HG02943 (cell line): Measurements from ENCODE around the gene ASTN2.

Source experiments
- ATAC-seq: cut with Tn5 transposase; IDR thresholded peaks from one replicate; pipeline ENCODE4 v1.9.1; 2021; ENCODE audit warnings: mild to moderate bottlenecking, low read depth, moderate library complexity; ENCODE audit not compliant: unreplicated experiment

Gene ASTN2

DNA sequence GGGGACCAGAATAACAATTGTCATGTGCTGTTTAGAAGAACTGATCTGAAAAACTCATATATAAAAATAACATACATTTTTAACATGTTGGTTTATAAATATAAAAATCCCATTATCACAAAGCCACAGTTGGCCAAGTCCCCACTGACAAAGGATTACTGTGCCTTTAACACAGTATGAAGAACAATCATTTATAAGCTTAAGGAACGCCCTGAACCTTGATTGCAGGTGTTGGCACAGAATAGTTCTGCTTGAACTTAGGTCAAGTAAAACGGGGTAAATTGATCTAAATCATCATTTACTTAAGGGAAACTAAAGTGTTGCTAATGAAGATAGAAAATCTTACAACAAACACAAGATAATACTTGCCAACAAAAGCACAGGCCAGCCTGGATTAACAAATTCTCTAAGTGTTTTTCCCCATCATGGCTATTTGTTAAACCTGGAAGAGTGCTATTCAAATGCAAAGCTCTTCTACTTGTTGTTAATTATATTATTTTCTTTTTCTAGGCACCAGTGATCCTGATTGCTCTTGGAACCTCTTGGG lies 46.1 kb downstream of the ASTN2 start:
- no peak for ATAC-seq

DNA sequence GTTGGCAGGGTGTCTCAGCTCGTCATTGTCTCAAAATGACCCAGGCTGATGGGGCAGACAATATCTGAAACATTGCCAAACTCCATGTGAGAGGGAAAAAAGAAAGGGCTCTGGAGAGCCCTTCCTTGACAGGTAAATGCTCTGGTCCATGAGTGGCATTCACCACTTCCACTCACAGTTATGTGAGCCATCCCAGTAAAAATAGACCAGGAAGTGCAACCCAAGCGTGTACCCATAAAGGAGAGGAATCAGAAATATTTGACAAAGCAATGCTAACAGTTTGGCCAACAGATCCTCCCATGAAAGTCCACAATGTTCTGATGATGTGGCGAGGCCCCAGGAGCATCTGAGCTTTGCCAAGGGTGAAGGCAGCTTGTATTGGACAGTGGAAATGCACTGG lies 49.4 kb downstream of the ASTN2 start:
- no peak for ATAC-seq

GRCh38 chr9:117363006-117363405 lies 51.9 kb downstream of the ASTN2 start:
- ATAC-seq: no peak

GRCh38 chr9:117359910-117360309 lies 54.9 kb downstream of the ASTN2 start:
- no peak for ATAC-seq

- no peak for ATAC-seq
Observed at GRCh38 chr9:117355542-117355941, 59.3 kb downstream of the ASTN2 start.

DNA sequence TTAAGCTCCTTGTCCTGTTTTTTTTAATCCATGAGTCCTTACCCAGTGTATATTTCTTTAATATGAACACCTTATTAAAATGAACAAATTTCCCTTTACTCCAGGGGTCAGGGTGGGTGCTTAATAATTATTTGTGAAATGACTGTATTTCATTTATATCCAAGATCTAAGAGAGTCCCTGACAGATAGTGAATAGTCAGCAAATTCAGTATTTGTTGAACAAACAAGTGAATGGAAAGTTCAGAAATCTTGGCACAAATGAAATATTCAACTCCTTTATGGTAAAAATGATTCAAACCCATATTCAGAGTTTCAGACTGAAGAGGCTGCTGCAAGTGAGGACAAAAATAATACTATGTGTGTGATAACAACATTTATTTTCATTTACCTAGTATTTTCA lies 59.9 kb downstream of the ASTN2 start:
- ATAC-seq: no peak

DNA sequence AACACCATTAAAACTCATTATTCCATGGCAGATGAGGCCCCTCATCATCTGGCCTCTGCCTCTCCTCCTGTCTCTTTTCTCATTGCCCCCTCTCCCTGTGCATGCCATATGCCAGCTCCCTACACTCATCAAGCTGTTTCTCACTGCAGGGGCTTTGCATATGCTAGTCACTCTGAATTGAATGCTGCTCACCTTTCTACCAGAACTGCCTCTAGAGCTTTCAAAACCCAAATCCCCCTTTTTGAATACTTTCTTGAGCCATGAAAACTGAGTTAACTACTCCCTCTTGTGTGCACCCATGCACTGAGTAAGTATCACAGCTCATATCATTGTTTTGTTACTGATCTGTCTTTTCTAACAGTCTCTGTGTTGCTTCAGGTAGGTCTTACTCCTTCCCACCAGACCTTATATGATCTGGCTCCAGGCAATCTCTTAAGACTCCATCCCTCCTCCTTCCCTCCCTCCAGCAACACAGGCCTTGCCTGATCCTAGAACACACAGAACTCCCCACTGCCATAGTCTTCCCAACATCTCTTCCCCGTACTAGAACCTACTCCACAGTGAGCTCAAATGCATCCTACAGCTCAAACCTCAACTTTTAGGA lies 60.5 kb downstream of the ASTN2 start:
- ATAC-seq: no peak

DNA sequence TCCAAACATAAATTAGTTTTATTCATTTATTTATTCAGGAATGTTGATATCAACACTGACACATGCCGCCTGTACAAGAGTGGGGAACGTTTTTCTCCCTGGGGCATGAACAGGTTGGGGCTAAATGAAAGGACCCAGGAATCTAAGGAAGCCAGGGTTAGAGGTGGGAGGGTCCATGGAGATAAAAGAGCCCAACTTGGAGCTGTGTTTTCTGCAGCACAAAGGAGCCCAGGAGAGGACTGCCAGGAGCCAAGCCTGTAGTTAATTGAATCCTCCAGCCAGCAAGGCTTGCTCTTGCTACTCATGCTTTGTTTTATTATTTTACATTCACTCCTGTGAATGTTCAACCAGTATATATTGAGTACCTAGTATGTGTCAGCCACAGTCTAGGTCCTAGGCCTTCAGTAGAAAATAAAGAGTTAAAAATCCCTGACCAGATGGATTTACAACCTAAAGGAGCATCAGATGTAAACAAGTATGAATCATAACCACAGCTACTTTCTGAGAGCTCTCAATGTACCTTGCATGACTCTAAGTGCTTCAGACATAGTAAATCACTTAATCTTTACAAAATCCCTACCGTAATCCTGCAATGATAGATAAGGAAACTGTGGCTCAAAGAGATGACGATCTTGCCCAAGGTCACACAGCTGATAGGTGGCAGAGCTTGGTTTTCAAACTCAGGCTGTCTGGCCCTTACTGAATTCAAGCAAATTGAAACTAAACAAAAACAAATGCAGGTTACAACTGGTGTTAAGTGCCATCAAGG lies 69.8 kb downstream of the ASTN2 start:
- no peak for ATAC-seq

- ATAC-seq: no peak
Observed at GRCh38 chr9:117343427-117343826, 71.4 kb downstream of the ASTN2 start.

DNA sequence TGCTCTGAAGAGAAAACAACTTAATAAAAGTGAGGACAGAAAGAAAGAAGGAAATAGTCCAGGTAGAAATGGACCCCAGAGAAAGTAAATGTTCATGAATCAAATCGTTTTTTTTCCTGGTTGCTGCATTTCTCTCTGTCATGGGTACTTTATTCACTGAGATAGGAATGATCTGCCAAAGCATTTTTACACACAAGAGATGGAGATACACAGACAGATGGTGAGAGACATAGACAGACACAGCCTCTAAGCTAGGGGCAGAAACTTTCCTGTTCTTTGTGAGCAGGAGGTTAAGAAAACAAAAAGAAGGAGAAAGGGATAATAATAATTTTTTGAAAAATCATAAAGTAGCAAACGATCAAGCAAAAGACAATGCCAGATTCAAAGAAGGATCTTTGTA lies 73.7 kb downstream of the ASTN2 start:
- no peak for ATAC-seq

DNA sequence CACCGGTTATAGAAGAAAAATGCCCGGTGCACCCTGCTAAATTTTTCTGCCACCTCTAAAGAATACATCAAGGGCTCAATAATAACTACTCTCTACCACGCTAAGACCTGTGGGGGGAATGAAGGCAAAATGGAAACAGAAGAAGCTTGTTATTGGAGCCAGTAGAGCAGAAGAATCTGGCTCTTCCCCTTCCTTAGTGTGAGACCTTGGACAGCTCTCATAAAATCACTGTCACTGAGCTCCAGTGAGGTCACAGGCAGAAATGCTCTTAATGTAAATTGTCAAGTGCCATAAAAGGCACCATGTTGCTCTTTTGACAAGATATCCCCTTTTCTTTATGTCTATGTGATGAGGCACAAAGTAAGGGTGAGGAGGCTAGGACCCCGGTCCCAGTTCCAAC lies 74.4 kb downstream of the ASTN2 start:
- no peak for ATAC-seq

GRCh38 chr9:117335837-117336433 lies 78.9 kb downstream of the ASTN2 start:
- no peak for ATAC-seq

DNA sequence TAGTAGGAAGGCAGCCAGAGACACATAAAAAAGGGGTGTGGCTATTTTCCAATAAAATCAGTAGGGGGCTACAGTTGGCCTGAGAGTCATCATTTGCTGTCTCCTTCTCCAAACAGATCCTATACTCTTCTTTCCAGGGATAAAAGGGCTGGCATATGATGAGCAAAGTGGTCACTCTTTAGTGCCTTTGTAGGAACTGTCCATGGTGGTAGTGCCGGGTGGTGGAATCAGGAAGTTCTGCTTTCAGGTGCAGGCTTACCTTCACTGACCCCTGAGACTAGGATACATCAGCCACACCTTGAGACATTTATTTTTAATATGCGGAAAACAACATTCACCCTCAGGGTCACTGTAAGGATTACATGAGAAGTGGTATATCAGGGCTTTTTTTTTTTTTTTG lies 80.8 kb downstream of the ASTN2 start:
- ATAC-seq: no peak

DNA sequence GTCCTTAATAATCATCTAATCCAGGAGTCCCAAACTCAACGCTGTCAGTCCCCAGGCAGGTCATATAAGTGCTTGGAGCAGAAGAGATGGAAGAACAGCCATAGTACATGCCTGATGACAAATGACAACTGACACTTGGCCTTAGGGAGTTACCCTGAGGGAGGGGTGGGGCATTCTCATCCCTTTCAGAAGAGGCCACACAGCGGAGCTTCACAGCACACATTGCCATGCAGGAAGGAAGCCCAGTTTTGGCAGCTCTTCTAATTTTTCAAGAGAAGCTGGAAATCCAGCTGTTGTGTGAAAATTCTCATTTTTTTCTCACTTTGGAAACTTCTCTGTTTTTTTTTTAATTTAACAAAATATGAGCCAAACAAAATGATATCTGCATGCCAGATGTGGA lies 89.0 kb downstream of the ASTN2 start:
- ATAC-seq: no peak

- no peak for ATAC-seq
Observed at GRCh38 chr9:117325110-117325731, 89.6 kb downstream of the ASTN2 start.

- no peak for ATAC-seq
Observed at GRCh38 chr9:117323390-117323789, 91.5 kb downstream of the ASTN2 start.

DNA sequence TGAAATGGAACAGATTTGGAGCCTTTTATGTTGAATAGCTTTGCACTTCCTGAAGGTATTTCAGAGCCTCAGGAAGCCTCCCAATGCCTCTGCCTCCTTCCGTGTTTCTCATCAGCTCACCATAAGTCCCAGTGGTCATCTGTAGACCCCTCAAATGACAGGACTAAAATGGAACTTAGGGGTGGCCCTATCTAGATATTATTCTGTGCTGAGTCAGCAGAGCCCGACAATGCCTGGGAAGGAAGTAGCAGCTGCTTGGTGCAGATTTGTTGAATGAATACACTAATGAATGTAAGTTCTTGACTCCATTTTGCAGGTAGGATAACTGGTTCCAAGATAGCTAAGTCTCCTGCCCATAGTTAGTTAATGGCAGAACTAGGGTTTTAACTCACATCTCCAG lies 97.7 kb downstream of the ASTN2 start:
- ATAC-seq: no peak

- no peak for ATAC-seq
Observed at GRCh38 chr9:117315236-117315635, 99.6 kb downstream of the ASTN2 start.

GRCh38 chr9:117313989-117314388 lies 100.9 kb downstream of the ASTN2 start:
- ATAC-seq: no peak

DNA sequence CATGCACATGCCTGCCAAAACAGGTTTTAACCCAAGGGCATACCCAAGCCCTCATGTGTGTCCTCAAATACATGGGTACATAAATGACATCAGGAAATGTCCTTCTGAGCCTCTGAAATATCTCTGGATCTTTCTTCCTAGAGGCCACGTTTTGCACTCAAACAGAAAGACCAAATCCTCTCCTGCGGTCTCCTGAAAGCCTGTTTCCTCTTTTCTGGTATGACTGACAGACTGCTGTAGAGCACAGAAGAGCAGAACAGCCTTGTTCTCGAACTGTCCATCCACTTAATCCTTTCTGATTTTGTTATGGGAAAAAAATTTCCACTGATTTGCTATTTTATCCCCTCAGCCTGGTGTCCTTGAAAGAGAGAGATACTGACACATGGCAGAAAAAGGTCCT lies 107.2 kb downstream of the ASTN2 start:
- ATAC-seq: no peak

DNA sequence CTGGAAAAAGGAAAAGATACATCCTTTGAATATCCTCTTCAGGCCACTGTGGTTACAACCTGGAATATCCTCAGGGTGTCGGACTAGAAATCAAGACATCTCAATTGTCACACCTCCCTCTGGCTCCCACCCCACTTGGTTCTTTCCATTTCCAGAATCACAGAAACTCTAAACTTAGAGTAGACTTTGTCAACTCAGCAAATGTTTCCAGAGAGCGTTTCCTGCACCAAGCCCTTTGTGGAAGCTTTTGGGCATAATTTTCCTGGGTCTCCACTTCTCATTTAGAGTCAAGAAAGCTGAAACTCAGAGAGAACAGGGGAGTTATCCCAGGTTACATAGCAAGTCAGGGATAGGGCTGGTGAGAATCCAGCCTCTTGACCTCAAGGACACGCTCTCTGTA lies 108.8 kb downstream of the ASTN2 start:
- no peak for ATAC-seq
